NCI-H1694 (cell line): ENCODE measurements around the gene KCNG2.

ENCODE experiments used
- DNase-seq: peaks from one replicate; lab custom pipeline; 2025; lab: John Stamatoyannopoulos, UW

Gene KCNG2

GRCh38 chr18:79800371-79801180 lies 2.8 kb downstream of the KCNG2 start:
- no peak for DNase-seq

GRCh38 chr18:79801217-79801616 lies 3.5 kb downstream of the KCNG2 start:
- DNase-seq, result no peak

GRCh38 chr18:79801641-79802040 lies 3.9 kb downstream of the KCNG2 start:
- DNase-seq, result no peak

GRCh38 chr18:79802298-79802697 lies 4.6 kb downstream of the KCNG2 start:
- DNase-seq, result no peak

- DNase-seq, result no peak
These were observed 5.9 kb downstream of the KCNG2 start for GRCh38 chr18:79803611-79804051.

- DNase-seq, result no peak
These were observed 6.5 kb downstream of the KCNG2 start for GRCh38 chr18:79804130-79804787.

- DNase-seq, result no peak
These were observed 7.6 kb downstream of the KCNG2 start for GRCh38 chr18:79805211-79805887.

- no peak for DNase-seq
These were observed 8.3 kb downstream of the KCNG2 start for GRCh38 chr18:79805926-79806487.

- DNase-seq, result no peak
These were observed 9.5 kb downstream of the KCNG2 start for GRCh38 chr18:79806976-79807841.

- DNase-seq, result no peak
These were observed 11.9 kb downstream of the KCNG2 start for GRCh38 chr18:79809482-79810192.

- DNase-seq, result no peak
These were observed 14.3 kb downstream of the KCNG2 start for GRCh38 chr18:79812052-79812451.

GRCh38 chr18:79814373-79814772 lies 16.6 kb downstream of the KCNG2 start:
- no peak for DNase-seq

GRCh38 chr18:79815657-79816056 lies 17.9 kb downstream of the KCNG2 start:
- no peak for DNase-seq

- DNase-seq, result no peak
These were observed 18.4 kb downstream of the KCNG2 start for GRCh38 chr18:79816092-79816491.

GRCh38 chr18:79816981-79817606 lies 19.4 kb downstream of the KCNG2 start:
- DNase-seq, result no peak

GRCh38 chr18:79817607-79817998 lies 19.9 kb downstream of the KCNG2 start:
- no peak for DNase-seq

GRCh38 chr18:79818036-79818435 lies 20.3 kb downstream of the KCNG2 start:
- no peak for DNase-seq

- DNase-seq, result no peak
These were observed 20.9 kb downstream of the KCNG2 start for GRCh38 chr18:79818631-79819030.

GRCh38 chr18:79819064-79819967 lies 21.6 kb downstream of the KCNG2 start:
- DNase-seq, result no peak
